Activated CD8-positive, alpha-beta T cell treated with anti-CD3 and anti-CD28 coated beads, Interleukin-2, amount 10 ng/mL, durations not matched to agents 7 days and 5 days (primary cell): ENCODE results near the gene LYST. TPM values are rescaled to one million over a fixed set of nuclear protein-coding genes. Genes with fewer than 3 reads are reported as not detected.

Experiments used
- ATAC-seq: fragments of 150-1000 bp; cut with Tn5 transposase; one replicate; pipeline ENCODE4 v1.10.0; 2021; ENCODE audit warnings: moderate library complexity
- CTCF ChIA-PET: fragments of 350-600 bp; sonication (Branson Sonifier 250); formaldehyde crosslinking; loops from one replicate; lab custom pipeline; 2021; ENCODE audit warnings: antibody characterized with exemption; lab: Charles Lee
- POLR2A ChIA-PET: fragments of 350-600 bp; sonication (Branson Sonifier 250); formaldehyde crosslinking; loops from one replicate; lab custom pipeline; 2021; ENCODE audit warnings: antibody characterized with exemption; lab: Charles Lee
- DNase-seq: peaks from one replicate; pipeline ENCODE4 v3.0.0-alpha.2; 2020
- H3K27ac Mint-ChIP-seq: one replicate; pipeline ENCODE4 v1.8.0; 2021; ENCODE audit warnings: mild to moderate bottlenecking, mixed read lengths
- H3K27me3 Mint-ChIP-seq: one replicate; pipeline ENCODE4 v1.8.0; 2021; ENCODE audit warnings: low read depth, mixed read lengths
- H3K36me3 Mint-ChIP-seq: one replicate; pipeline ENCODE4 v1.8.0; 2021; ENCODE audit warnings: low read depth, mixed read lengths
- H3K4me1 Mint-ChIP-seq: one replicate; pipeline ENCODE4 v1.8.0; 2021; ENCODE audit warnings: low read depth, mixed read lengths
- H3K4me3 Mint-ChIP-seq: one replicate; pipeline ENCODE4 v1.8.0; 2021; ENCODE audit warnings: mild to moderate bottlenecking, mixed read lengths
- H3K9me3 Mint-ChIP-seq: one replicate; pipeline ENCODE4 v1.8.0; 2022; ENCODE audit warnings: mixed read lengths; ENCODE audit not compliant: insufficient read depth
- total RNA-seq, 2 experiments: library from RNA; stranded (reverse); gene quantifications; one replicate each; pipeline ENCODE4 v1.2.3, GENCODE V29; 2021

LYST gene
- total RNA-seq, 2 experiments from 2014 or later, result 26.2 to 28.6 TPM

DNA sequence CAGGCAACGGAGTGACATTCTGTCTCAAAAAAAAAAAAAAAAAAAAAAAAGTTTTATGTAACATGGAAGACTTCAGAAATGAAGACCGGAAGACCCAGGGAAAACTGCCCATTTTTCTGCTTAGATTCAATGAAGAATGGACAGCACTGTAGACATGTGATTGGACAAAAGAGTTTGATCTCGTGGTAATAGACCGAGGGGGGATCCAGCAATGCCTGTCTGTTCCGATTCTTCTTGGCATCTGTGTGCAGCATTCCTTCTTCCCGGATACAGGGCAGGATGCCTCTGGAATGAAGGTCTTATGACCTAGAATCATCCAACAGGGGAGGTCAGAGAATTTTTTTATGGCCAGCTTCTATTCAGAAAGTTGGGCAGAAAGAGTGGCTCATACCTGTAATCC, 5.6 kb upstream of the LYST start:
- DNase-seq, result no peak
- no peak overlapping the region for H3K4me3 Mint-ChIP-seq
- ChIA-PET POLR2A (interaction anchor here (2.1 kb wide), 1 partner anchor 15 kb away, joined by 9 read pairs; no protein-coding TSS in a partner anchor), CTCF (interaction anchor here (0.8 kb wide), 1 partner anchor 15 kb away, joined by 3 read pairs; no protein-coding TSS in a partner anchor)
- H3K36me3 Mint-ChIP-seq, result no peaks in the 10 kb centered on the region
- no peak for ATAC-seq
- peaks cover 16% of the 10 kb centered on the region for H3K4me1 Mint-ChIP-seq
- H3K27me3 Mint-ChIP-seq, result no peaks in the 10 kb centered on the region
- H3K27ac Mint-ChIP-seq, result peak overlapping the region; percentile 91
- no peaks in the 10 kb centered on the region for H3K9me3 Mint-ChIP-seq

DNA sequence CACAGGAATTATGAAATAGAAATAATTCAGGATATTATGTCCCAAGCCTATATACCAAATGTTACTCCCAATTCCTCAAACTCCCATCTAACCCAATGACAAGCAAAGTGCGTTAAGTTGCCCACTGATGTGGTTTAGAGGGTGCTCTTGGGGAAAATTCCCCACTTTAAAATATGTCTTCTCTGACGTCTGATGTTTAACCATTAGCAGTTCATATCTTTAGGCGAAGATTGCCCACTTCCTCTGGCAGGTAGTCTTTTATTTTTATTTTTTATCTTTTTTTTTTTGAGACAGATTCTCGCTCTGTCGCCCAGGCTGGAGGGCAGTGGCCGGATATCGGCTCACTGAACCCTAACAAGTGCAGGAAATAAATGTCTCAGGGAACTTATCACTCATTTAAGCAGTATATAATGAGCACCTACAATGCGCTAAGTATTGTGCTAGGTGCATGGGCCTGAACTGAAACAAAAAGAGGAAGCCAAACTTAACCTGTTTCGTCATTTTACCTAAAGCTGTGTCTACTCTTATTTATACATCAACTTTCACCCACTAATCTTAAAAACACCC, 1.3 kb upstream of the LYST start:
- Mint-ChIP-seq H3K9me3 (no peaks in the 10 kb centered on the region), H3K27me3 (no peaks in the 10 kb centered on the region), H3K4me1 (peaks cover 32% of the 10 kb centered on the region), H3K4me3 (peak overlapping the region; percentile 86), H3K27ac (peak overlapping the region; percentile 96), H3K36me3 (peaks cover 5% of the 10 kb centered on the region)
- ATAC-seq, result peak; percentile 20
- ChIA-PET CTCF (interaction anchor here (1.0 to 9.6 kb wide), 6 partner anchors 9 to 105 kb away, joined by 3 to 190 read pairs (median 5); no protein-coding TSS in a partner anchor), POLR2A (interaction anchor here (0.6 to 4.8 kb wide), 15 partner anchors 9 to 349 kb away, joined by 3 to 65 read pairs (median 4); no protein-coding TSS in a partner anchor)
- DNase-seq, result peak; percentile 55

DNA sequence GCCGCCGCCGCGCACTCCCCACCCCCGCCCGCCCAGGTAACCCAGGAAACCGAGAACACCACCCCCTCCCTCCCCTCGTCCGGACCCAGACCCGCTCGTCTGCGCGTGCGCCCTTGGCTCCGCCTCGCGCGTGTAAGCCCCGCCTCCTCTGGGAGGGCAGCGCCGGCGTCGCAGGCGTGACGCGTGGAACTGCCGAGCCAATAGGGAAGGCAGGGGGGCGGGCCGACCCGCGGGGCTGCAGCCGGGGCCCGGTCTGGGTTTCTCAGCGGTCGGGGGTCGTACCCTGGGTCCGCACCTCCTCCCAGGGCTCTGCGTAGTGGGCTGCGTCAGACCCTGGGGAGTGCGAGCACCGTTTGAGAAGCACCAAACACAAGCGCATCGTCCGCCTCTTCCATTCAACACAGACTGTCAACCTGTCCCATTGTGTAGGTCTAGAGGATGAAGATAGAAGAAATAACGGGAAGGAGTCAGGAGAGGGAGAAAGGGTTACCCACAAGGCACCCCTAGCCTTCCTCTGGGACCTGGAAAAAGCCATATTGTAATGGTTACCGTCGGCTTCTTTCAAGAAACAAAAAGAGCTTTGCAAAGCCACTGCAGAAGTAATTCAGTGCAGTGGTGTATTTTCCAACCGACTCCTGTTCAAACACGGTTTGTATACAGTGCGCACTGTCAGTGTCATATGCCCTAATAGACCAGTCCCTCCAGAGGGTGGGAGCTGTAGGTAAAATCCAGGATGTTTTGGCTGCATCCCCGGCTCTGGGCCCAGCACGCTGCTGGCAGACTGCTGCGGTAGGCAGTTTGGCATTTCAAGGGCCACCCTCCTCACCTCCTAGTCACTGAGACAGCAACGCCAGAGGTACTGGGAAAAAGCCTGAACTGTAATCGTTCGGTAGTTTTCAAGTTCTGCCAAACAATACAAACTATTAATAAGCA, 473 bp upstream of the LYST start:
- Mint-ChIP-seq H3K27me3 (no peaks in the 10 kb centered on the region), H3K4me3 (peak overlapping the region; percentile 86), H3K36me3 (peaks cover 9% of the 10 kb centered on the region), H3K9me3 (no peaks in the 10 kb centered on the region), H3K4me1 (peaks cover 40% of the 10 kb centered on the region), H3K27ac (peak overlapping the region; percentile 96)
- CTCF ChIA-PET, result interaction anchor here (0.7 to 9.6 kb wide), 16 partner anchors 10 to 132 kb away, joined by 3 to 190 read pairs (median 10); no protein-coding TSS in a partner anchor
- ATAC-seq, result peak; percentile 70
- POLR2A ChIA-PET, result interaction anchor here (0.6 to 4.8 kb wide), 19 partner anchors 10 to 348 kb away, joined by 3 to 65 read pairs (median 4); no protein-coding TSS in a partner anchor
- DNase-seq, result peak; percentile 97

- H3K9me3 Mint-ChIP-seq, result no peaks in the 10 kb centered on the region
Measured at GRCh38 chr1:235865565-235866204, 1.0 kb downstream of the LYST start.

DNA sequence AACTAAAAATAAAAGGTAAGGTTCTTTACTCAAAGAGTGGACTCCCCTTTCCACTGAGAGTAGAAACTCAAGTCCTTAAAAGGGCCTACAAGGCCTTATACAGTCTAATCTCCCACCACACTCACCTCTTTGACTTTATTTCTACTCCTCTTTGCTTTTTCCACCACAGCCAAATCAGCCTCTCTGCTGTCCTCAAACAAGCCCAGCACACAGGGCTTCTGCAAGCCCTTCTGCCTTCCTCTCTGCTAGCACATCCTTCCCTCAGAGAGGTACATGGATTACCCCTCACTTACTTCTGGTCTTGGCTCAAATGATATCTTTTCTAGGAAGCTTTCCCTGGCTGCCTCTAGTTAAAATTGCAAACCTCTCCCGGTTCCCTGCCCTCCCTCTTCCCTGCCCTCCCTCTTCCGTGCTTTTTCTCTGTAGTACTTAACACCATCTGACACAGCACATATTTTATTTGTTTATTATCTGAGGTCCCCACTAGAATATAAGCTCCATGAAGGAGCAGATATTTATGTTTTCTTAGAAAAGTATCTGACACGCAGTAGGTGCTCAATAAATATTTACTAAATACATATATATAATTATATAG, 1.7 kb downstream of the LYST start:
- ChIA-PET POLR2A (interaction anchor here (0.7 to 4.8 kb wide), 12 partner anchors 8 to 134 kb away, joined by 3 to 65 read pairs (median 8); no protein-coding TSS in a partner anchor), CTCF (interaction anchor here (0.9 to 9.6 kb wide), 33 partner anchors 8 to 360 kb away, joined by 3 to 190 read pairs (median 6); no protein-coding TSS in a partner anchor)
- Mint-ChIP-seq H3K27me3 (no peaks in the 10 kb centered on the region), H3K36me3 (peaks cover 16% of the 10 kb centered on the region), H3K9me3 (no peaks in the 10 kb centered on the region), H3K4me1 (peaks cover 45% of the 10 kb centered on the region), H3K27ac (peak overlapping the region; percentile 61), H3K4me3 (peak overlapping the region; percentile 70)
- no peak for DNase-seq
- no peak for ATAC-seq

More at GRCh38 chr1:235865565-235866204, 1.0 kb downstream of the LYST start:
- no peaks in the 10 kb centered on the region for H3K27me3 Mint-ChIP-seq
- ATAC-seq (no peak), DNase-seq (no peak)
- H3K4me1 Mint-ChIP-seq, result peaks cover 45% of the 10 kb centered on the region
- CTCF ChIA-PET, result interaction anchor here (0.7 to 9.6 kb wide), 35 partner anchors 8 to 361 kb away, joined by 3 to 190 read pairs (median 6); no protein-coding TSS in a partner anchor
- peak overlapping the region; percentile 96 for H3K27ac Mint-ChIP-seq
- H3K4me3 Mint-ChIP-seq, result peak overlapping the region; percentile 86
- H3K36me3 Mint-ChIP-seq, result peaks cover 16% of the 10 kb centered on the region
- POLR2A ChIA-PET, result interaction anchor here (0.6 to 4.8 kb wide), 22 partner anchors 9 to 134 kb away, joined by 3 to 65 read pairs (median 4); no protein-coding TSS in a partner anchor

DNA sequence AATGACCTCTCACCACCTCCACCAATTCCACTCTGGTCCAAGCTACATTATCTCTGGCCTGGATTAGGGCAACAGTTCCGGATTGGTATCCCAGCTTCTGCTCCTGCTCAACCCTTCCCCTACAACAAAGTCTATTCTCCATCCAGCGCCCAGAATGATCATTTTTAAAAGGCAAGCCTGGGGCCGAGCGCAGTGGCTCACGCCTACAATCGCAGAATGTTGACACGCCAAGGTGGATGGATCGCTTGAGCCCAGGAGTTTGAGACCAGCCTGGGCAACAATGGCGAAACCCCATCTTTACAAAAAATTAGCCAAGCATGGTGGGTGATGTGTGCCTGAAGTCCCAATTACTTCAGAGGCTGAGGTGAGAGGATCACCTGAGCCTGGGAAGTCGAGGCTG, 2.2 kb downstream of the LYST start:
- CTCF ChIA-PET, result interaction anchor here (1.1 to 9.6 kb wide), 6 partner anchors 12 to 109 kb away, joined by 4 to 190 read pairs (median 19); no protein-coding TSS in a partner anchor
- ATAC-seq (no peak), DNase-seq (no peak)
- Mint-ChIP-seq H3K36me3 (peaks cover 16% of the 10 kb centered on the region), H3K27me3 (no peaks in the 10 kb centered on the region), H3K9me3 (no peaks in the 10 kb centered on the region), H3K27ac (peak overlapping the region; percentile 31), H3K4me3 (peak overlapping the region; percentile 70), H3K4me1 (peaks cover 45% of the 10 kb centered on the region)
- POLR2A ChIA-PET, result interaction anchor here (2.0 to 3.9 kb wide), 2 partner anchors 10 to 107 kb away, joined by 13 to 65 read pairs; no protein-coding TSS in a partner anchor

GRCh38 chr1:235863699-235864093, 3.0 kb downstream of the LYST start:
- Mint-ChIP-seq H3K36me3 (peaks cover 16% of the 10 kb centered on the region), H3K4me1 (peaks cover 45% of the 10 kb centered on the region), H3K27ac (peak overlapping the region; percentile 71), H3K27me3 (no peaks in the 10 kb centered on the region), H3K9me3 (no peaks in the 10 kb centered on the region), H3K4me3 (peak overlapping the region; percentile 70)
- no peak for DNase-seq
- ChIA-PET CTCF (interaction anchor here (1.1 to 9.6 kb wide), 3 partner anchors 13 to 110 kb away, joined by 4 to 190 read pairs (median 10); no protein-coding TSS in a partner anchor), POLR2A (interaction anchor here (3.9 kb wide), 1 partner anchor 107 kb away, joined by 65 read pairs; no protein-coding TSS in a partner anchor)
- ATAC-seq, result no peak

DNA sequence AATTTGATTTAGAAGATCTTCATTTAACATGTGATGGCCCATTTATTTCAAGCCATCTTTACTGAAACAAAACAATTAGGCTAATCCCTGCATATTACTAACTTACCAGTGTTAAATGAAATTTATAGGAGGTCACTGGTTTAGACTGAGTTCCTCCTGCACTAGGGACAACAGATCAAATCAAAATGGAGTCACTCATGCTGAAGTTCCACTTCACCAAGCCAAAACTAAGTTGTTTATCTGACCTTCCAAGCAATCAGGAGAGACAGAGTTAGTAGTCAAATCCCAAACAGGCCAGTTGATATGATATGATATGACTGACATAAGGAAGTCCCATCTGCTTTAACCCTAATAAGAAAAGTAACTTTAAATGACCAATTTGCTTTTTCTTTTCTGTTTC, 4.8 kb downstream of the LYST start:
- POLR2A ChIA-PET, result interaction anchor here (0.7 to 1.0 kb wide), 2 partner anchors 19 to 24 kb away, joined by 3 read pairs; no protein-coding TSS in a partner anchor
- ATAC-seq, result no peak

DNA sequence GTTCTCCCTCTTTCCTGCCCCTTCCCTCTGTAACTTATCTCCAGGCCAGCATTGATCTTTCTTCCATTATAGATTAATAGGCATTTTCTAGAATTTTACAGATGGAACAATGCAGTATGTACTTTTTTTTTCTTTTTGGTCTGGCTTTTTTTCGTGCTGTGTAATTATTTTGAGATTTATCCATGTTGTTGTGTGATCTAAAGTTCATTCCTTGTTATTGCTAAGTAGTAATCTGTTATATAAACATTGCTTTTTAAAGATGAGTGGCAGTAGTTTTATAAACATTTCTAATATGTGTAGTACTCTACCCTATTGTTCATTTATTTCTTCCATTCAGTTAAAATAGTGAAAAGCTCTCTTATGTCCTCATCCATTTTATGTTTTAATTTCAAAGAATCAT, 5.9 kb downstream of the LYST start:
- no peak for ATAC-seq
- no peaks in the 10 kb centered on the region for H3K9me3 Mint-ChIP-seq
- H3K27ac Mint-ChIP-seq, result no peak overlapping the region
- H3K4me3 Mint-ChIP-seq, result no peak overlapping the region
- DNase-seq, result no peak
- ChIA-PET CTCF (interaction anchor here (1.1 to 1.7 kb wide), 2 partner anchors 12 to 15 kb away, joined by 4 to 7 read pairs; no protein-coding TSS in a partner anchor), POLR2A (no interaction called here)
- peaks cover 59% of the 10 kb centered on the region for H3K4me1 Mint-ChIP-seq
- no peaks in the 10 kb centered on the region for H3K27me3 Mint-ChIP-seq
- H3K36me3 Mint-ChIP-seq, result peaks cover 22% of the 10 kb centered on the region

More for the DNA sequence above, 4.8 kb downstream of the LYST start:
- Mint-ChIP-seq H3K27me3 (no peaks in the 10 kb centered on the region), H3K4me3 (no peak overlapping the region), H3K36me3 (peaks cover 22% of the 10 kb centered on the region), H3K4me1 (peaks cover 51% of the 10 kb centered on the region), H3K27ac (no peak overlapping the region), H3K9me3 (no peaks in the 10 kb centered on the region)
- CTCF ChIA-PET, result interaction anchor here (9.6 kb wide), 1 partner anchor 111 kb away, joined by 190 read pairs; no protein-coding TSS in a partner anchor
- DNase-seq, result no peak

DNA sequence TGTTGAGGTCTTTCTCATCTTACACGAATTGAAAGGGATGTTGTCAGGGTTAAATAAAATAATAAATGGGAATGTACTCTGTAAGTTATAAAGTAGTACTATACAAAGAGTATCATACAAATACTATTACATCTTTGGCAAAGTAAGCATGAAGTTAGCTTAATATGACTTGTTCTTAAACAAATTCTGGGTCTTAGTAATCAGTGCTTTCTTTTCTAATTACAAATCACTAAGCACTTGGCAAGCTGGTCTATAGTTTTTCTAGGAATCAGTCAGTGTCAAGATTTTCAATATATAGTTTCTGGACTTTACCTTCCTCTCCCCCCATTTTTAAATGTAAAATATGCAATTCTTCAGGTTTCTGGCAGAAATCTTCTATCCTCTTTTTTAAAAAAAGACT, 6.9 kb downstream of the LYST start:
- Mint-ChIP-seq H3K9me3 (no peaks in the 10 kb centered on the region), H3K4me1 (peaks cover 58% of the 10 kb centered on the region), H3K27me3 (no peaks in the 10 kb centered on the region), H3K36me3 (peaks cover 22% of the 10 kb centered on the region), H3K27ac (no peak overlapping the region), H3K4me3 (no peak overlapping the region)
- CTCF ChIA-PET, result interaction anchor here (0.6 to 1.7 kb wide), 4 partner anchors 11 to 112 kb away, joined by 3 to 9 read pairs (median 6); no protein-coding TSS in a partner anchor
- no peak for DNase-seq
- POLR2A ChIA-PET, result no interaction called here
- no peak for ATAC-seq
